Activated CD4-positive, alpha-beta T cell treated with anti-CD3 and anti-CD28 coated beads for 1 hour (primary cell): ENCODE results near the gene RNU6-8.

Source experiments
- DNase-seq: peaks from one replicate; pipeline ENCODE4 v3.0.0-alpha.2; 2020

RNU6-8 gene

DNA sequence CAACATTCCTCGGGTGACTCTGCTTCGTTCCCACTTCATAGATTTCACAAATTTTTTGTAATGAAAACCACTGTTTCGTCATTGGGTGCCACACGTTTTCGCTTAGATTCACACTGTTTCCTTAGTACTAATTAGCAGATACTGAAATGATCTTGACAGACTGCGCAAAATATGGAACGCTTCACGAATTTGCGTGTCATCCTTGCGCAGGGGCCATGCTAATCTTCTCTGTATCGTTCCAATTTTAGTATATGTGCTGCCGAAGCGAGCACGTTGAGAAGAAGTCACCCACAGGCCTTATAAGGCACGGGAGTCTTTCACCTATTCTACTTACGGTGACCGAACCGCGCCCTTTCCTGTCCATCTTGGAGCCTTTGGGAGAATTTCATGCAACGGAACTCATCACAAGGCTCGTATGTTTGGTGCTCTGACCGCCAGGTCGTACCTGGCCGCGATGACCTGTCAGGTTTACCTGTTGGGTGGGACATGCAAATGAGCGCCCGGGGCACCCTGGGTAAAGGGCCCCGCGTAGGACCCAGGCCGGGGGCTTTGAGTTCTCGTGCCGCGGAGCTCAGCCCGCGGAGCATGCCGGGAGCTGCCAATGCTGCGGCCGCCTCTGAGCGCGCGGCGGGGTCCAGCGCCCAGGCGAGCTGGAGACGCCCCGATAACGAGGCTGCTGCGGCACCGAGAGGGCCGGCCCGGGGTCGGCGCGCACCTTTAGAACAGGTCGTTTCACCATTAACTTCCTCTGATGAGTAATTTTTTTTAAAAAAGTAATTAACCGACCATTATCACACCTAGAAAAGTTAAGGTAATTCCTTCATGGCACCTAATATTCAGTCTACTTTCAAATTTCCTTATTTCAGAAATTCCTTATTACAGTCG is at the start of gene RNU6-8:
Gene RNU6-8 (minus strand): TSS at position 272 of the 885 bp plus-strand sequence.
- peak; percentile 86 for DNase-seq

DNA sequence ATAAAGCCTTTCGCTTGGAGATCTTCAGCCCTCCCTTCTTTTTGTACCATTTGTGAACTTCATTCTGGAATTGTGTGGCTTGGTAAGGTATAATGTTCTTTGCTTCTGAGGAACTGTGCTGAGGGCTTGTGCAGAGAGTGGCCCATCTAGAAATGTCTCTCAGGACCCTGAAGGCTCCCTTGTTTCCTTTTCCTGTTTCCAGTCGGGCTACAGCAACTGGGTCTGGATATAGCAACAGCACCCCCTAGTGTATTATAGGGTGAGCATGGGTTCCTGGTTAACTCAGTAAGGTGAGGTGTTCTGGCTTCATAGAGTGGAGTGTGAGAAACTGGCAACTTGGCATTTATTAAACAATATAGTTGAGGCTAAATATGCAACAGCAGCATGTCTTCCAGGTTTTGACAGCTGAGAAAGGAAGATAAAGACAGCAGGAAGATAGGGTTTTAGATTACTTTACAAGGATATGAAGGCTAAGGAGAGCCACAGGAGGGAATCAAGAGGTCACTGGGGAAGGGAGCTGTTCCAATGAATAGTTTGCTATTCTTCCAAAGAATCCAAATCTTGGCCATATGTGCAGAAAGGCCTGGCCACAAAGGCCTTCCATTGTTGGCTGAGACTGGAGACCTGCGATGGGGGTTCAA is 49.1 kb upstream of the RNU6-8 start:
- no peak for DNase-seq

DNA sequence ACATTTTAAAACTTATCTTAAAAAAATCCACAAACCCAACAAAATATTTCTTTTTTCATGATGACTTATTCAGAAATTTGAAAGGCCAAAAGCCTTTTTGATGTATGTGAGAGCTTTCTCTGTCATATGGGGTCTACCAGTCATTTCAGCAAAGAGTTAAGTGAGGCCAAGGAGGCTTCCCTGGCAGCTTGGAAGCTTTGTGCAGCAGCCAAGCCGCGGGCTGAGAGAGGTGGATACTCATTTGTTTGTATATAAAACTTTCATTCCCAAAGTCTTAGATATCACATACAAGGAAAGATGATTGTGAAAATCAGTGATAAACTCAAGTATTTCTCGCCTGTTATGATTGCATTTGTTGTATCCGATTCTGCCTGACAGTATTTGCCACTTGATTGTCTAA is 48.5 kb upstream of the RNU6-8 start:
- no peak for DNase-seq

DNA sequence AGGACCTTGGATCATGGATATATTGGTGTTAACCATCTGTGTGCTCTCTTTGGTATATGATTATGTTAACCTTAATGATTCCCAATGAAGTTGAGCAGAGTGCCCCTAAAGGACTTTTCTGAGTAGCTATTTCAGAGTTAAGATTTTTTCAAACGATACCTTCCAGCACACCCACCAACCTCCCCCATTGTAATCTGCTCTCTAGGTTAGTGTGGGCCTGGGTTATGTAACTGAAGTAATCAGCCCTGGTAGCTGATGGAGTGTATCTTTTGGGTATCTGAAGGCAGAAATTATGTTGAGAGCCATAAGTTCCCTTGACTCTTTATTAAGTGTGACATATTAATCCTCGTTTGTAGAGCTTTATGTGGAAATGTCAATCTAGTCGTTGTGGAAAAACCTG is 47.6 kb upstream of the RNU6-8 start:
- DNase-seq = no peak

DNA sequence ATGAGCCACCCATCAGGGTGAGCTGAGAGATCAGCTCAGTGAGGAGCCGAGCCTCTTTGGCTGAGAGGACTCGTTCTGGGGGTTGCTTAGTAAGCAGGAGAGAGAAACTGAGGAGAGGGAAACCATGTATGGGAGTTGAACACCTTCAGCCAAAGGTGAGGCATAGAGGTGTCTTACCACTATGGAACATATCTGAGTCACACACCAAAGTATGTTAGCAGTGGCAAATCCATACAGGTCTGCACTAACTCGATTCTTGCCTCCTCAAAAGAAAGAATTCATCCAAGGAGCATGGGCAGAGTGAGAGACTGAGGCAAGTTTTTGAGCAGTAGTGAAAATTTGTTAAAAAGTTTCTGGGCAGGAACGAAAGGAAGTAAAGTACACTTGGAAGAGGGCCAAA is 46.7 kb upstream of the RNU6-8 start:
- DNase-seq = no peak

DNA sequence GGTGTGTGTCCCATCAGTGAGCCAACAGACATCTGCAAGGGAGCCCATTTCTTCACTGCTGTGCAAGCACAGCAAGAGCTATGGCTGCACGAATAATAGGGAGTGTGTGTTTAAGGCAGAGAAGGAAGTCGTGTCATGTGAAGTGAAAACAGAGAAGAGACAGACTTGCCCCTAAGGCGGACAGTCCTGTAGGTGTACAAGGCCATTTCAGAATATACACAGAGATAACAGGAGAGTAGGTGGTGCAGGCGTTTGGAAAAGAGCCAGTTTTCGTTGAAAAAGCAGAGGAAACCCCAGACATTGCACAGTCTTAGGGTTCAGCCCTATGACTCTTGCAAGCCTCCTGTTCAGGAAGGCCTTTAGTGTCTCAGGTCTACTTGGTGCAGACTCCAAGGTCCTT is 46.3 kb upstream of the RNU6-8 start:
- DNase-seq = no peak

DNA sequence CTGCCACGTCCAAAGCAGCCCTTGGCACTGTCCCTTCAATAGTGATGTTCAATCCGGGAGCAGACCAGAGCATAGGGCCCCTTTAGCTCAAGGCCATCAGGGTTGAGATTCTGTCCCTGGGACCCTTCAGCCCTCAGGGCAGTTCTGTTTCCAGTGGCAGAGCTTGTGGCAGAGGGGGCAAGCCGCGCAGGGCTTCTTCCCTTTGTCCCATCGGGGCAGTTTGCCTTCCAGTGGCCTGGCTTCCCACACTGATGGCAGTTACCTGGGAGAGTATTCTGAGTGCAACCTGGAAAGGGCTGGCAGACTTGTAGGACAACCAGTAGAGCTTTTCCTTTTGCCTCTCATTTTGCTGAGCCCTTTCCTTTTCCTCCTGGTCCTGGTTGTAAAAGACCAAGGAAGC is 43.7 kb upstream of the RNU6-8 start:
- no peak for DNase-seq

DNA sequence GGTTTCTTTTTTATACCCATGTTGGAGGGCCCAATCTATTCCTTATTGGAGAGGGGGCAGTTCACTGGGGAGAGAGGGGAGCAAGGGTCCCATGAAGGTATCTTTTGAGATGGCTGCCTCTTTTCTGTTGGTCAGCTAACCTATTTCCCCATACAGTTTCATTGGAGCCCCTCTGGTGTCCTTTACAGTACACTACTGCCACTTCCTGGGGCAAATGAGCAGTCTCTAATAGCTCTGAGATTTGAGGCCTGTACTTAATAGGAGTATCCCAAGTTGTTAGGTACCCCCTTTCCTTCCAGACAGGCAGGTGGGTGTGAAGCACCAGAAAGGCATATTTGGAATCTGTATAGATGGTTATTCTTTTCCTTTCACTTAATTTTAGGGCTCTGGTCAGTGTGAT is 41.3 kb upstream of the RNU6-8 start:
- DNase-seq = no peak

DNA sequence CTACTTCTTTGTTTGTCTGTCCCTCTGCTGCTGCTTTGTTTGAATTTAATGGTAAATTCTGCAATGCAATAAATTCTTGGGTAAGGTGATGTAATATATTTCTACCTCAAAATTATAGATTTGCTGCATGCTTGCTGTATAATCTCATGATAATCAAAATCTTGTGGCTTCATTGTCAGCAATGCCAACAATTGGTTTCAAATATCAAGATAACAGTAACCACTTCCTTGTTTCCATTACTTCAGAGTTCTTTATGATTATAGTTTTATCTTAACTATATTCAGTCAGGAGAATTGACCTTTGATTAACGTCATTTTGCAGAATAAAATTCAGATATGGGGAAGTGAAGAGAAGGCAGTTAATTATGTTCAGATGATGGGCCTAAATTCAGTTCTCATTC is 30.2 kb upstream of the RNU6-8 start:
- DNase-seq = no peak

DNA sequence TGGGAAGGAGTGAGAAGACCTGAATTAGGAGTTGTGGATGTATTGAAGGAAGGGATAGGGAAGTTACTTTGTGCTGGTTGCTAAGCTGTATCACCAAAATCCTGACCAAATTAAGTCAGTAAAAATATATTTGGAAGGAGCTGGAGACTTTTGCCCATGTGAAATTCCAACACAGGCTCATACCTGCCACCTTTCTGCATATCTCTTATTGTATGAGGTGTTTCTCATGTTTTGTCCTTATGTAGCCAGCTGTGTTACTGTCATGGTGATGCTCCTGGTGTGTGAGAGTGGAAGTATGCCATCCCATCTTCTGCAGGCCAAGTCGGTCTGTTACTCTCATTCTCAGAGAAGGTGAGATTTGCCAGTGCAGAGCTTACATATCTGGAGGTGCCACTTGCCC is 29.4 kb upstream of the RNU6-8 start:
- no peak for DNase-seq

DNA sequence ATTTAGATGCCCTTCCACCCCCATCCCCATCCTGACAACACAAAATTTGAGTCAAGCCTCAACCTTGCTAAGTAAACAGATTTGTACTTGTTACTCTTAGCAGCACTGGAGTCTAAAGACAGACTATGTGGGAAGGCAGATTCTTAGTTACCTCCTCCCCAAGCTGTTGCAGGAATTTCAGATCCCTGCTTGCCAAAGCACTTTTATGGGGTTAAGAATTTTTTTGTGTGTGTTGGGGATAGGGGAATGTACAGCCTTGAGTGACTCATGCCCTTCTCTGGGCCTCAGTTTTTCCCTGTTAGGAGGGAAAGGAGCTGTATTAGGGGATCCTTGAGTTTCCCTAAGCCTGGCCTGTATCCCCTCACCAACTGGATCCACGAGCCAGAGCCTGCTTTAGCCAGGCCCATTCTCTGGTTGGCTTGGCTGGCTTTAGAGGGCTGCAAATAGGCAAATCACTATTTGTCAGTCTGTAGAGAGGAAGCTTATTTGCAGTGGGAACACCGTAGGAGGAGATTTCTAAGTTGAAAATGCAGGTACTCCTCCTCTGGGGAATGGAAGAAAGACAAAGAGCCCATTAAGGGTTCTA is 27.7 kb upstream of the RNU6-8 start:
- DNase-seq = no peak

DNA sequence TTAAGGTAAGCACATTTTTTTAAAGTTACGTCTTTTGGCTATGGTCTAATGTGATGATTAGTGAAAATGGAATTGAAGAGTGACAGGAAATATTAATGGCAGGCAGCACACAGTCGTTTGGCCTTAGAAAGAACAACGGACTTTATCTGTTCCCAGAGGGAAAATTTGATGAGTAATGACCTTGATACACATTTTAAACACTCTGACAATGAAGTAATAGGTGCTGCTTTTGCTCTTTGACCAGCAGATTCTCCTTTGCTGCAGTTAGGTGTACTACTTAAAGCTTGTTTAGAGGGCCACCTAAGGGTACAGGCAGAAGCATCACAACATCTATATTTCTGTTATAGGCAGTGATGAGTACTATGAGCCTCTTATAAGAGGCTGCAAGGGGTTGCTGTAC is 27.1 kb upstream of the RNU6-8 start:
- no peak for DNase-seq

DNA sequence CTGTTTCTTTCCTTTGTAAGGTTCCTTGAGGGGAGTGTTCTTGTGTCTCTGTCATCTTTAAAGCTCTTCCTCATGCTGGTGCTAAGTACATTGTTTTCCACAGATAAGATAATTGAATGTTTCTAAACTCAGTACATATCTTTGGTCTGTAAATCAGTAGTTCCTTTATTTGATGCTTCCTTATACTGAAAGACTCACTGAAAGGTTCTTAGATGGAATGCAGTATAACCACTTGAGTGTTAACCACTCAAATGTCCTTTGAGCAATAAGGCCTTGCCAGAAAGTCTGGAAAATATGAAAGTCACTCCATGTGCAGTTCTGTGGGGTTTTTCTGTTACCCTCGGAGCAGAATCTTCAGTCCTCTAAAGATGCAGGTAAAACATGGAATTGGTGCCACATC is 23.0 kb upstream of the RNU6-8 start:
- no peak for DNase-seq

DNA sequence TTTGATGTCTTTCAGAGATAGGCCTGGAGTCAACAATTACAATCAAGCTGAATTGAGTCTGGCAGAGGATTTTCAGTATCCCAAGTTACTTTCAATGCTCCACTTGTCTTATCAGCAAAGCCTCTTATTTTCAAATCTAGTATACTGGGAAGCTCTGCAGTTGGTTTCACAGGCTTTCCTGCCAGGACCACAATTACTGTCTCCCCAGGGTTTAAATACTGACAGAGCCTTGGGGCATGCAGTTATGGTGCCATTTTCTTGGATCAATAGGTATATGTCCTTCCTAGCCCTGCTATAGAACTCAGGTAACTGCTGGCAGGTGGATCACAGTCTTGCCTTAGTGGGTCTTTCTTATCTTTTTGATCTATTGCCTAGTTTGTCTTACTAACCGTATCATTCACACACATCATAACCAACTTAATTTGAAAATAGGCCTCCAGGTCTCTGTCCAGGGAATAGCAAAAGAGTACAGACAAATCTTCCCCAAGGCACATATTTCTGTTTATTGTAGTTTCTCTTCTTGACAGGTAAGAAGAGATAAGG is 22.4 kb upstream of the RNU6-8 start:
- DNase-seq = no peak

DNA sequence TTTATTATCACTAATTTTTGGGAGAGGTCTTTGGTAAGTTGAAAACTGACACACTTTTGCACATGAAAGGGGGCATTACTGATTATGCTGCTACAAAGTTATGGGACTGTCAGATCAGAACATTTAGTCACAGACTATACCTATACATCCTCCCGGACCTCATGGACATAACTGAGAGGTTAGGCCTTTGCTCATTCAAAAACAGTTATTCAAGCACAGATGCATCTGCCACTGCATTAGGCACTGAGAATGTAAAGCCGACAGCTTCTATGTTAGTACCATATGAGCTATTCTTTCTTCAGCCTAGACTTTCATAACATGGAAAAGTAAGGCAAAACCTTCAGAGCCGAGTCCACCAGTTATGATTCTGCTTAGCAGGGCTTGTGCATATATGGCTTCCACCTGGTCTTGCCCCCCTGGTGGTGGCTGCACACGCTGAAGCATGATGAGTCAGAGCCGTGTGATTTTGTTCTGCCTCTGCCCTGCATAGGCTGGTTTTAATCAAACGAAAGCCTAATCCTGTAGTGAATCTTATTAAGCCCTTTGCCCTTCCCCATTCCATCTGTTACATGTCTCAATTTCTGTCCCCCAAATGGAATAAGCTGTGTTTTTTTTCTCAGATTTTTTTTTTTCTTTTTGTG is 21.8 kb upstream of the RNU6-8 start:
- DNase-seq = no peak

DNA sequence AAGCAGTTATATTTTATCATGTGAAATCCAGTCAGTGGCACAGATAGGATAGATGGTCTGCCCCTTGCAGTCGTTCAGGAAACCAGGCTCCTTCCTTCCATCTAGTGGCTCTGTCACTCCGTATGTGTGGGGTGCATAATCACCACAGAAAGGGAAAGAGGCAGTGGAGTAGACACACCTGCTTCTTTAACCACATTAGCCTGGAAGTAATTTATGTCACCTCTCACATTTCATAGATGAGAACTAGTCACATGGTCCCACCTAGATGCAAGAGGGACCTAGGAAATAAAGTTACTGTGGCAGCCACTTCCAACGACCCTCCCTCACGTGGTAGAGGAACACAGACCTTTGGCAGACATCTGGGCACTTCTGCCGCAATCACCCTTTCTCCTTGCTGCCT is 14.2 kb upstream of the RNU6-8 start:
- DNase-seq = no peak

DNA sequence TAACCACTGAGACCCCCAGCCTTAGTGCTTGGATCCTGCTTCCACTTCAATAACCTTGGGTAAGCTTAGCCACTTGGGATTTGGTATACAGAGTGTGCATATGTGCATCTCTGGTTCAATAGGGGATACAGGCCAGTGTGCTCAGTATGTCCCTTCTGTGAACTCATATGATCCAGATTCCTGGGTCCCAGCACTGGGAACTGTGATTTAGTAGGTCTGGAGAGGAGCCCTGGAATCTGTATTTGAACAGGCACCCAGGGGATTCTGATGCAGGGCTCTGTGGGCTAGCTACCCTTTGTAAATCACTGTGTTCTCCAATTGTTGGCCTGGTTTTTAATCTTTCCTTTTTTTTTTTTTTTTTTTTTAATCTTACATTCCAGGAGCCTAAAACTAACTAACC is 9.8 kb upstream of the RNU6-8 start:
- DNase-seq = no peak

DNA sequence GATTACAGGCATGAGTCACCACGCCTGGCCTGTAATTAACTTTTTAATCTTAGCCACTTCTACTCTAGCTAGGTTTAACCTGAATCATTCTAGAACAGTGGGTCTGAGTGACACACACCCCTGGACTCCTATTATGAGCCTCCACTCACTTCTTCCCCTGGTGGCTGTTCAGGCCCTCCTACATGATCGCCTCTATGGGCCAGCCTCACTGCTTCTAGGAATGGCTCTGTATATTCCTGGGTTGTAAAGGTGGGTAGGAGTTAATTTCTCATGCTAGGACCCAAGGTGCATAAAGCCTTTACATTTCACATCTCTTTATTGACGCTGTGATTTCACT is 8.0 kb upstream of the RNU6-8 start:
- DNase-seq = no peak

DNA sequence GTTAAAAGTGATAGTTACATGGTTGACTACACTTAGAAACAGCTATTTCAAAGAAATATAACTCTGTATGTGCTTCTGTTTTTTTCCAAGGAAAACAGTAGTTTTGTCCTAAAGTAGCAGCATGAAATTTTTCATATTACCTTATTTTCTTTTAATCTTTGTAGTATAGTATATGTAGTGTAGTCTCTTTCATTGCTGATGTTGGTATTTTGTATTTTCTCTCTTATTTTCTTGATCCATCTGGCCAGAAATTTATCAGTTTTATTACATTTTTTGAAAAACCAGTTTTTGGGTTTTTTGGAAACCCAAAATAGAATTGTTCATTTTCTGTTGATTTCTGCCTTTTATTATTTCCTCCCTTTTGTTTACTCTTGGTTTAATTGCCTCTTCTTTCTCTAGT is 6.4 kb upstream of the RNU6-8 start:
- no peak for DNase-seq

DNA sequence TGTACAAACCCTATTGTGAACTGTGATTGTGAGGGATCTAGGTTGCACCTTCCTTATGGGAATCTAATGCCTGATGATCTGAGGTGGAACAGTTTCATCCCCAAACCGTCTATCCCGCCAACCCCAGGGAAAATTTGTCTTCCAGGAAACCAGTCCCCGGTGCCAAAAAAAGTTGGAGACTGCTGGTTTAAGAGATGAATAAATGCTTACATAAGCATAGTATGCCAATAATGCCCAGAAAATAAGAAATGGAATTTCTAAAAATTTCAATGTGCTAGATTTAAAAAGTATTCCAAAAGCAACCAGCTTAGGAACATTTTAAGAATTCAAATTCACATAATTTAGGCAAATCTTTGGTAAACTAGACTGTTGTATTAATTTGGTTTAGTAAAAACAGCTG is 5.4 kb upstream of the RNU6-8 start:
- no peak for DNase-seq

DNA sequence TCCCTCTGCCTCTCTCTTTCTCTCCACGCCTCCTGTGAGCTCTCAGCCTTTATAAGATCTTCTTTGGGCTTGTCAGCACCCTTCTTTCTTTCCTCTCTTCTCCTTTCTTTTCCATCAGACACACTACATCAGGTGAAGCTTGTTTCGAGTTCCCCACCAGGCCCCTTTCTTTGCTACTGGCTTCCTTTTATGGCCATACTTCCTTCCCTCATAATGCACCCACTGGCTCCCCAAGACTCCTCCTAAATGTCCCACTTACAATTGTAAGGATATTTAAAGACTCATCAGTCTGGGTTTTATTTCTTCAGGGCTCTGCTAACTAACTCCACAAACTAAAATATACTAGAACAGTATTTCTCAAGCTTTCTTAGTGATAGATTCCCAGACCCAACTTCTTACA is 3.5 kb upstream of the RNU6-8 start:
- DNase-seq = no peak

DNA sequence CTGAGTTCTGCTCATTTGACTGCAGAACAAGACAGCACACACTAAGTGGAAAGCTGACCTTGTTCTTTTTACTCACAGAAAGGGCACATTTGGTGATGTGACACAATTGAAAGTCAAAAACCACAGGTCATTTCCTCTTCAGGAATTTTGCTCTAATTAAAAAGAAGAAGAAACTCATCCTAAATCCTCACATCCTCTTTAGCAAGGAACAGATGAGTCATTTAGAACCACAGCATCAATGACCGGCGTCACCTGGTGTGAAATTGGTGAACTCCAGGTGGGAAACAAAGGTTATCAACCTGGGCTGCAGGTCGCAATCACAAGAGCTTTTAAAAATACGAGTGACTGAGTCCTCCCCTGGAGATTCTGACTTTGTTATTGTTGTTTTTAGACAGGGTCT is 2.9 kb upstream of the RNU6-8 start:
- DNase-seq = no peak

DNA sequence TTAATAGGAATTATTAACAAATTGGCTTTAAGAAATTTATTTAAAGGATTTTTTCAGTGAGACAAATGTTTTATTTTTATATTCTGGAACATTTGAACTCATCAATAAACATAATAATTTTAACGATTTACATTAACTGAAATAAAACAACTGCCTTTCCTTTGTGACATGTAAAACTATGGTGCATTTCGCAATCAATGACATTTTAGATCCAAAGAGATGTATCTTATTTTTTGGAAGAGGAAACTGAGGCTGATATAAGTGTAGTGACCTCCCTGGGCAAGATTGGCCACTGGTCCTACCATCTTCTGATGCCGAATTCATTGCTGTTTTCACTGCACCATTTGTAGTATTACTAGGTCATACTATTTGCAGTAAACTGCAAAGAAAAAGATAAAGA is 2.5 kb upstream of the RNU6-8 start:
- DNase-seq = no peak

DNA sequence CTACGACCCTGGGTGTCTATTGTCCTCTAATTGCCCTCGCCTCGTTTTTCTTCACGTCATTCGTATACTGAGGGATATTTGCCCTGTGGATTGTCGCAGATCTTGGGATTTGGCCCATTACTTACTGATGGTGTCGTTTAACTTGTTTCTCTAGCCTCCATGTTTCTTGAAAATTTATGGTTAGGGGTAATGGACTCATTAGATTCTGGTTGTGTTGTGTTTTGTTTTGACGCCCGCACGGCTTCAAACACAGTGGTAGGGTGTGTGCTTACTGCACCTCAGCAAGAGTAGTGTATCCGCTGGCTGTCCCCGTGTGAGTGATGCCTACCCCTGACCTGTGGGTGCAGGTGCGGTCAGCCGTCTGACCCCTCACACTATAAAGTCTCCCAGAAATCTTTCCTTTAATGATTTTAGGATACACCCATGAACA is 874 bp upstream of the RNU6-8 start:
- no peak for DNase-seq
